ENCODE results near the gene CLEC16A.

The CLEC16A gene

GRCh38 chr16:11133344-11133943 lies 189.1 kb downstream of the CLEC16A start:
- DNase-seq (ENCODE audit: extremely low read depth in 1 of 2, low read depth in 1 of 2), result no peak

- no peak for DNase-seq (ENCODE audit: extremely low read depth in 1 of 2, low read depth in 1 of 2)
Measured at GRCh38 chr16:11134722-11135463, 190.5 kb downstream of the CLEC16A start.

DNA sequence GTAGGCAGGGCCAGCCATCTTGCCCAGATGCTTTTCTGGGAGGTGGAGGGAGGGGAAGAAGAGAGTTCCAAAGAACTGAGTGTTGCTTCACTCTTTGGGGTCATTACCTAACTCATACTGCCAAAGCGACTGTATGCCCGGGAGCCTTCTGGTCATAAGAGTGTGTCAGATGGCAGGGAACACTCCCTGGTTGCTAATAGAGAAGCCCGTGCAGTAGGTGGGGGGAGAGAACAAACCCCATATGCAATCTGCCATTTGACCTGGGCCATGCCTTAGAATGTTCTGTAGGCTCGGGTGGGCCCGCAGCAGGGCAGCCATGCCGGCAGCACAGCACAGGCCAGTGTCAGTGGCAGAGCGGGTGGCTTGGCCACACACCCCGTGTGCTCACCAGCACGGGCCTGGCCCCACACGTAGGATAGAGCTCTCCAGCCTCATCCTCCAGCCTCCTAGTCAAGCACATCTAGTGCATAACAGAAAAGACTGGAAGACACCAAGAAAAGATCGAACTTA lies 191.2 kb downstream of the CLEC16A start:
- DNase-seq (ENCODE audit: extremely low read depth in 1 of 2, low read depth in 1 of 2), result no peak

- no peak for DNase-seq (ENCODE audit: extremely low read depth in 1 of 2, low read depth in 1 of 2)
Measured at GRCh38 chr16:11136600-11136999, 192.2 kb downstream of the CLEC16A start.

GRCh38 chr16:11138022-11138768 lies 193.8 kb downstream of the CLEC16A start:
- DNase-seq (ENCODE audit: extremely low read depth in 1 of 2, low read depth in 1 of 2), result no peak

- DNase-seq (ENCODE audit: extremely low read depth in 1 of 2, low read depth in 1 of 2), result no peak
Measured at GRCh38 chr16:11138769-11139325, 194.5 kb downstream of the CLEC16A start.

- DNase-seq (ENCODE audit: extremely low read depth in 1 of 2, low read depth in 1 of 2), result no peak
Measured at GRCh38 chr16:11139326-11140097, 195.1 kb downstream of the CLEC16A start.

DNA sequence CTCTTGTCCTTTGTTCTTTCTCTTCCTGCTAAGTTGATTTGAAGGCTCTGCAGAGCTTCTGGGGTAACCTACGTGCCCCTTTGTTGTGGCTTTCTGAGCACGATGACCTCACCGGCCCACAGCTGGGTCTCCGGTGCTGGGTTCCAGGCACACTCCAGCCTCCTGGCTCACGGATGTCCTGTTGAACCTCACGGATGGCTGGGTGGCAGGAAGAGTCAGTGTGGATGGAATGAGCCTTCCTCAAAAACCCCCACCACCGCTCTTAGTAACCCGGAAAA lies 195.7 kb downstream of the CLEC16A start:
- no peak for DNase-seq (ENCODE audit: extremely low read depth in 1 of 2, low read depth in 1 of 2)

- DNase-seq (ENCODE audit: extremely low read depth in 1 of 2, low read depth in 1 of 2), result no peak
Measured at GRCh38 chr16:11140466-11140865, 196.1 kb downstream of the CLEC16A start.

DNA sequence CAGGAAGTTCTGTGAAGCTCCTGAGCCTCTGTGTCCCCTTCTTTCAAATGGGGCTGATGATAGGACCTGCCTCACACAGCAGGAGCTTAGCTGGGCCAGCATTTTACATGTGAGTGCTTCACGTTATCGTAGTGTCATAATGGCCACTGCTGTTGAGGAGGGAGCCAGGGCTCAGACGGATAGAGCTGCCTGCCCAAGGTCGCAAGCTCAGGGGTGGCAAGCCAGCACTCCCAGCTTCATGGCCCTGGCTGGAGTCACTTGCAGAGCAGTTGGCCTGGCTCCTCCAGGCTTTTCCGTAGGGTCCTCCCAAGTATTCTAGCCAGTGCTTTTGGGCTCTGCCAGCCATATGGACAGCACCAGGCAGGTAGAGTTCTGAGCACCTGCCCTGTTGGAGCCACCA lies 196.5 kb downstream of the CLEC16A start:
- DNase-seq (ENCODE audit: extremely low read depth in 1 of 2, low read depth in 1 of 2), result no peak

DNA sequence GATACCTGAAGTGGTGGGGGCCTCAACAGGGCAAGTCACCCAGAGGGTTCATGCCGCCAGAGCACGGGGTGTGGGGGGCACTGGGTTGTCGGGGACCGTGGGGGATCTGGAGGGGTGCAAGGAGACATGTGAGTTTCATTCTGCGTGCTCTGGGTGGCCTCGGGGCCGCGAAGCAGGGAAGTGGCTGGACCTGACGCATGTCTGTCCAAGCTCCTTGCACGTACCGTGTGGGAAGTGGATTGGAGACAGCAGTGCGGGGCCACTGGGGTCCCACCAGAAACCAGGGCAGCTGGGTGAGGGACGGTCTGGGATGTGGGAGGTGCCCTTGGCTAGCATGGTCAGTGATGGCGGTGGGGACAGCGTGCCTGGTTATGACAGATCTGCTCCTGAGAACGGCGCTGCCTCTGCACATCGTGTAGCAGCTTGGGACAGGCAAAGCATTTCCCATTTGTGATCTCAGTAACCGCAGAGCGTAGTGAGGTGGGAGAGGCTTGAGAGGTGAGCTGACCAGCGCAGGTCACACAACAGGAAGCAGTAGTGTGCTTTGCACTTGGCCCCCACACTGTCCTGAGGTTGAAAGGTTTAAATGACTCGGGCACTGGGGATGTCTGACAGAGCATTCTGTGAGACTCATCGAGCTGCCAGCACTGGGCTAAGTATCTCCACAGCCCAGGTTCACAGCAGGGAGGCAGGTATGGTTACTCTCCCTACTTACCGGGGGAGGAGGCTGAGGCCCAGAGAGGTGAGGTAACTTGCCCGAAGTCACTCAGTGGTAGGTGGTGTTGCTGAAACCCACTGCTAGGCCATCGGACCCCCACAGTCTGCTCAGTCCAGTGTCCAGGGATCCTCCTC lies 197.3 kb downstream of the CLEC16A start:
- DNase-seq (ENCODE audit: extremely low read depth in 1 of 2, low read depth in 1 of 2), result no peak

DNA sequence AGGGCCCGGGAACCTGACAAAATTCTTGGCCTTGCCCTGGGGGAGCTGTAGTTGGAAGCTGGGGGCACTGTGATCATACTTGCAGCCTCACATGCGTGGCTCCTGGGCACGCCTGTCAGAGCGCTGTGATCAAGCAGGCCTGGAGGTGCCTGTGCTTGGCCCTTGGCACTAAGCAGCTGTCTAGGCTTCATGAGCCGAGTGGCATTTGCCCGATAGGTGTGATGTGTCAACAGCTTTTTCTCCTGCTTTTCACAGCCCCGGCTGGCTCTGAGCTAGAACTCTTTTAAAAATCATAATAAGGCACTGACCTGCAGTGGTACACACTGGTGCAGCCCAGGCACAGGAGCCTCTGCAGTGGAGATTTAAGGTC lies 197.9 kb downstream of the CLEC16A start:
- no peak for DNase-seq (ENCODE audit: extremely low read depth in 1 of 2, low read depth in 1 of 2)

- no peak for DNase-seq (ENCODE audit: extremely low read depth in 1 of 2, low read depth in 1 of 2)
Measured at GRCh38 chr16:11142951-11143350, 198.6 kb downstream of the CLEC16A start.

- DNase-seq (ENCODE audit: extremely low read depth in 1 of 2, low read depth in 1 of 2), result no peak
Measured at GRCh38 chr16:11143372-11144035, 199.1 kb downstream of the CLEC16A start.

DNA sequence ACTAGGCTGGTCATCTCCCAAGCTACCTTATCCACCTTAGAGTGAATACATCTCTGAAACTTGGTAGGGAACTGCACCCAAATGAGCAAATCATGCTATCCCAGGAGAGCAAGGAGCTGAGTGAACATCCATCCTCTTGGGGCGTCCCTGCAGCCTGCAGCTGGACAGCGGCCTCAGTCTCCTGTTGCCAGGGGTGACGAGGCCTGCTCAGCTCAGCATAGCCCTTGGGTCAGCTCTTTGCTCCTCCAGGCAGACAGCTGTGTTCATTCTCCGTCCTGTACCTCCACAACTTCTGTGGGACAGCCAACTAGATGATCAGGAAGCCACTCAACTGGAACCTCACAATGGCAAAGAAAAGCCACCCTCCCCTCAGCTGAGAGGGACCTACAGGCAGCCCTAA lies 199.8 kb downstream of the CLEC16A start:
- DNase-seq (ENCODE audit: extremely low read depth in 1 of 2, low read depth in 1 of 2), result no peak

- DNase-seq (ENCODE audit: extremely low read depth in 1 of 2, low read depth in 1 of 2), result no peak
Measured at GRCh38 chr16:11145173-11145818, 200.9 kb downstream of the CLEC16A start.

DNA sequence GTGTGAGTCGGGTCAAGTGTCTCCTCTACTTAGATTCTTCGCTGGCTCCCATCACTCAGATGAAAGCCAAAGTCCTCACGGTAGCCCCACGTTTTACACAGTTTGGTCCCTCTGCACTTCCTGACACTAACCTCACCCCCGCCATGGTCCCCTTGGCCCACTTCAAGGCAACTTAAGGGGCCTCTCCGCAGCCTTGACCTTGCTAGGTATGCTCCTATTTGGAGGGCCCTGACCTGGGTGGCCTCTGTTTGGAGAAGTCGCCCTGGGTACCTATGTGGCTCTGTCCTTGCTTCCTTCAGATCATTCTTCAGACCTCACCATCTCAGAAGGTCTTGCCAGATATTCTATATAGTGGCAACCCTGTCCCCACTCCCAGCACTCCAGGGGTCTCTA lies 201.5 kb downstream of the CLEC16A start:
- no peak for DNase-seq (ENCODE audit: extremely low read depth in 1 of 2, low read depth in 1 of 2)

GRCh38 chr16:11147033-11147753 lies 202.8 kb downstream of the CLEC16A start:
- DNase-seq (ENCODE audit: extremely low read depth in 1 of 2, low read depth in 1 of 2), result no peak

Measured in activated CD8-positive, alpha-beta memory T cell treated with anti-CD3 and anti-CD28 coated beads for 1 hour (primary cell).